ENCODE results near the gene TCP11L1. TPM values are rescaled to one million over a fixed set of nuclear protein-coding genes. Genes with fewer than 3 reads are reported as not detected.
"Not testable (repeated sequence)": the region's sequence is repeated elsewhere in the genome, so short reads cannot be mapped to it uniquely, and the experiment has no call there.

TCP11L1 gene
- total RNA-seq, 4 donors from 2014 or later: 28.9 to 98.4 (median 78.4) TPM

GRCh38 chr11:33043221-33043830 is 4.0 kb downstream of the TCP11L1 start:
- no peak for TF ChIP-seq CTCF (IDR thresholded peaks at IDR 0.05)
- Histone ChIP-seq H3K9me3 (no peaks in the 10 kb centered on the region), H3K27me3 (no peaks in the 10 kb centered on the region), H3K4me3 (no peak overlapping the region), H3K27ac (no peak overlapping the region), H3K4me1 (peaks cover 0 to 21% (median 4%) of the 10 kb centered on the region in 4 donors), H3K36me3 (peaks cover 0 to 17% (median 0%) of the 10 kb centered on the region in 3 donors)
- DNase-seq: no peak

DNA sequence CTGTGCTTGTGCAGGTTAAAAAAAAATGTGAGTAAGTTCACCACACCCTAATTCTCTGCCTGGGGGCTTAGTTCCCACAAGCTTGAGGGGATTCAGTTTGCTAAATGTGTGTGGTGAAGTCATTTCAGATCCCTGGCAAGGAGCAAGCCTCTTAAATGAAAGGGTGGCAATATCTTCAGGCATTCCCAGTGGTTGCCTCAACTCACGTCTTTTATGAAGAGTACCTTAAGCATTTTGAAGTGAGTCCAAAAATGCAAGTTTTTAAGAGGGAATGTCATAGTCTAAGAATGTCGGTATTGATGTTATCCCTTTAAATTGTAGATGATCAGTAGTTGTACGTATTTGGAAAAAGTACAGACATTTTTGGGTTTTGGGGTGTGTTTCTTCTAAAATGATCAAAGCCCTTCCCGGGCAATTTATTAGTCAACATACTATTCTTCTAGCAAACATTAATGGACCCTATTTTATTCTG is 4.9 kb downstream of the TCP11L1 start:
- no peak overlapping the region for H3K4me3 ChIP-seq
- no peak for TF ChIP-seq CTCF (IDR thresholded peaks at IDR 0.05)
- no peak for TF ChIP-seq POLR2A (IDR thresholded peaks at IDR 0.05)
- H3K9me3 ChIP-seq: no peaks in the 10 kb centered on the region
- DNase-seq: no peak
- no peak overlapping the region for H3K27ac ChIP-seq
- peaks cover 0 to 18% (median 0%) of the 10 kb centered on the region in 3 donors for H3K36me3 ChIP-seq
- no peaks in the 10 kb centered on the region for H3K27me3 ChIP-seq
- H3K4me1 ChIP-seq: peaks cover 0 to 23% (median 4%) of the 10 kb centered on the region in 4 donors

DNA sequence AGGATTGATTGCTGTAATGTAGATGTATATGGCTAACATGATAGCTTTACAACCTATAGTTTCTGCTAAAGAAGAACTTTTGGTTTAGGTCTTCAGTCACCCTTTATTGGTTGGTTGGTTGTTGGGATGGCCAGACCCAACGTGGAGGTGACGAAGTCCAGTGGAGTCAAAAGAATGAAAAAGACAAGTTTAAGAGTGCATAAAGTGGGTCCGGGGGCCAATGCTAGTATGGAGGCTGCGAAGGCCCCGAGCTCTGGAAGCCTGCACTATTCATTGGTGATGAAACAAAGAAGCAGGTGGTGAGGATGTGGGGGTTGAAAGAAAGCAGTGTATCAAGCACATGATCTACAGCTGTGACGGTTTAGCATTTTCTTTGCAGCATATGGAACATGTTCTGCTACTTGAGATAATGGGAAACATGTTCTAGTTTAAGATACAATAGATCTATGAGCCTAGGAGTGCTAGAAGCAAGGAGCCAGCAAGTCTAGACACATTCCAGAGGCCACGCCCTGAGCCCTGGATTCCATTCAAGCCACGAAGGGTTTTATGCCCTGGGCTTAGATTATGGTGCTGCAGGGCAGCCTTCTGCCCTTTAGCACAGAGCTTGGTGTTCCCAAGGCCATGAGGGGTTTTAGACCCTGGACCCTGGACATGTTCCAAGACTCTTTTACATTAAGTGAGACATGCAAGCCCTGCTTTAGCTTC is 6.3 kb downstream of the TCP11L1 start:
- Histone ChIP-seq H3K4me1 (peaks cover 0 to 23% (median 2%) of the 10 kb centered on the region in 4 donors), H3K9me3 (no peaks in the 10 kb centered on the region), H3K27me3 (no peaks in the 10 kb centered on the region), H3K36me3 (peaks cover 0 to 18% (median 0%) of the 10 kb centered on the region in 3 donors), H3K27ac (peak overlapping the region in 2 of 4 donors; percentile 51 to 59), H3K4me3 (no peak overlapping the region)
- TF ChIP-seq CTCF (IDR thresholded peaks at IDR 0.05) (no peak), POLR2A (IDR thresholded peaks at IDR 0.05) (no peak)
- peak in 2 of 3 donors; percentile 86 to 88 for DNase-seq

GRCh38 chr11:33048701-33049100 is 9.3 kb downstream of the TCP11L1 start:
- not testable (repeated sequence) for H3K4me3 ChIP-seq, DNase-seq, H3K9me3 ChIP-seq, H3K27ac ChIP-seq, H3K27me3 ChIP-seq
- peaks cover 0 to 12% (median 0%) of the 10 kb centered on the region in 4 donors for H3K4me1 ChIP-seq
- H3K36me3 ChIP-seq: peaks cover 0 to 16% (median 0%) of the 10 kb centered on the region in 3 donors

- H3K4me3 ChIP-seq, H3K27me3 ChIP-seq, H3K36me3 ChIP-seq, DNase-seq, H3K9me3 ChIP-seq: not testable (repeated sequence)
- Histone ChIP-seq H3K4me1 (peaks cover 0 to 12% (median 0%) of the 10 kb centered on the region in 4 donors), H3K27ac (peak overlapping the region in 1 of 4 donors; percentile 51)
Observed at GRCh38 chr11:33049565-33050408, 10.4 kb downstream of the TCP11L1 start.

DNA sequence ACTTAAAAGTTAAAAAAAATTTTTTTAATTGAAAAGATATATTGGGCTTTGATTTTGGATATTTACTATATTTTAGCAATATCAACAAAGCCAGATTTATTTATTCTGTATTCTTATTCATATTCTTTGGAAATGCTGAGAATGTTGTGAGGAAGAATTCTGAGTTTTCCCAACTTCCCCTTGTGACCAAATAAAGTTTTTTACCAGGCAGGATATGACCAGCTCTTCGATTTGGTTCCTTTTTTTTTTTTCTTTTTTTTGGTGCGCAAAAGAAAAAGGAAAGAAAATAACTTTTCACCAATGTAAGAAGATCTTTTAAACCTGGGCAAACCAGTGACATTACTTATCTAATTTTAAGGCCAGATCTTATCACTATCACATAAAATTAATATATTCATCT is 12.9 kb downstream of the TCP11L1 start:
- no peak overlapping the region for H3K27ac ChIP-seq
- no peak for DNase-seq
- no peak for TF ChIP-seq POLR2A (IDR thresholded peaks at IDR 0.05)
- TF ChIP-seq CTCF (IDR thresholded peaks at IDR 0.05): no peak
- no peaks in the 10 kb centered on the region for H3K27me3 ChIP-seq
- H3K36me3 ChIP-seq: peaks cover 0 to 5% (median 0%) of the 10 kb centered on the region in 3 donors
- H3K9me3 ChIP-seq: no peaks in the 10 kb centered on the region
- peaks cover 0 to 4% (median 0%) of the 10 kb centered on the region in 4 donors for H3K4me1 ChIP-seq
- no peak overlapping the region for H3K4me3 ChIP-seq
